Keratinocyte (primary cell): Measurements from ENCODE around the gene GLI3. TPM values are rescaled to one million over a fixed set of nuclear protein-coding genes. Genes with fewer than 3 reads are reported as not detected.

ENCODE experiments used
- DNase-seq: peaks from one replicate; pipeline ENCODE4 v3.0.0-alpha.2; 2011; ENCODE audit warnings: low read depth, missing footprints, low spot score
- FAIRE-seq: peaks from 2 replicates; lab custom pipeline; 2011; peaks lifted over from hg19 to GRCh38; lab: Jason Lieb, UNC
- H2AFZ ChIP-seq: 2 replicates; pipeline ENCODE4 v1.6.0; 2012; ENCODE audit warnings: low read length, control low read depth, inconsistent platforms; ENCODE audit not compliant: control insufficient read depth
- H3K27ac ChIP-seq: 2 replicates; pipeline ENCODE4 v1.5.1; 2011; ENCODE audit warnings: low read length; ENCODE audit not compliant: control insufficient read depth, insufficient read depth
- H3K27me3 ChIP-seq: 3 replicates; pipeline ENCODE4 v1.6.0; 2011; ENCODE audit warnings: low read length; ENCODE audit not compliant: control insufficient read depth, insufficient read depth; ENCODE audit errors: extremely low read depth
- H3K36me3 ChIP-seq, 2 experiments: 2 replicates in 1 of 2; 3 replicates in 1 of 2; pipeline ENCODE4 v1.5.1; 2011; ENCODE audit warnings: low read length in 2 of 2, mild to moderate bottlenecking in 1 of 2; ENCODE audit not compliant: control insufficient read depth in 2 of 2, insufficient read depth in 2 of 2; ENCODE audit errors: extremely low read depth in 1 of 2
- H3K4me1 ChIP-seq: 3 replicates; pipeline ENCODE4 v1.5.1; 2011; ENCODE audit warnings: low read length; ENCODE audit not compliant: control insufficient read depth, insufficient read depth; ENCODE audit errors: extremely low read depth
- H3K4me2 ChIP-seq: 3 replicates; pipeline ENCODE4 v1.6.0; 2011; ENCODE audit warnings: low read depth, low read length; ENCODE audit not compliant: control insufficient read depth, insufficient read depth; ENCODE audit errors: extremely low read depth
- H3K4me3 ChIP-seq, 3 experiments: fragments of 200-600 bp in 1 of 3; sonication (generic) in 1 of 3; 2 replicates in 2 of 3; 3 replicates in 1 of 3; pipeline ENCODE4 v1.5.1; 2011 to 2016; ENCODE audit warnings: low read length in 3 of 3, mild to moderate bottlenecking in 3 of 3, control low read depth in 2 of 3, inconsistent platforms in 1 of 3, low read depth in 1 of 3, mixed read lengths in 1 of 3, mixed run types in 1 of 3, moderate library complexity in 1 of 3; ENCODE audit not compliant: control insufficient read depth in 2 of 3, insufficient read depth in 2 of 3; ENCODE audit errors: extremely low read depth in 1 of 3
- H3K79me2 ChIP-seq: 2 replicates; pipeline ENCODE4 v1.6.0; 2012; ENCODE audit warnings: low read length; ENCODE audit not compliant: control insufficient read depth, insufficient read depth
- H3K9ac ChIP-seq: 3 replicates; pipeline ENCODE4 v1.6.0; 2011; ENCODE audit warnings: low read length; ENCODE audit not compliant: control insufficient read depth, insufficient read depth; ENCODE audit errors: extremely low read depth
- H3K9me1 ChIP-seq: 3 replicates; pipeline ENCODE4 v1.6.0; 2011; ENCODE audit warnings: low read length; ENCODE audit not compliant: control insufficient read depth, insufficient read depth; ENCODE audit errors: extremely low read depth
- H3K9me3 ChIP-seq: 2 replicates; pipeline ENCODE4 v1.5.1; 2012; ENCODE audit warnings: low read depth, low read length; ENCODE audit not compliant: control insufficient read depth
- H4K20me1 ChIP-seq: 3 replicates; pipeline ENCODE4 v1.6.0; 2011; ENCODE audit warnings: low read length; ENCODE audit not compliant: control insufficient read depth, insufficient read depth; ENCODE audit errors: extremely low read depth
- EZH2 ChIP-seq: IDR thresholded peaks from one replicate; pipeline ENCODE4 v1.6.1; 2012; ENCODE audit warnings: inconsistent platforms, mild to moderate bottlenecking, low read length, moderate library complexity
- dilution Hi-C: fragments of 300-500 bp; cut with MboI; formaldehyde crosslinking; loops from one replicate; pipeline ENCODE4 v1.7.0; 2020; ENCODE audit warnings: low sequenced_read_pairs; ENCODE audit not compliant: extremely low pct_ligation_motif_present
- polyA plus RNA-seq, 5 experiments: library from polyadenylated mRNA; depleted of rRNA in 3 of 5; stranded (reverse) in 3 of 5; stranded (forward) in 1 of 5; unstranded in 1 of 5; fragments of >200 nt; gene quantifications; 1 replicate in 1 of 5; 2 replicates in 3 of 5; 3 replicates in 1 of 5; pipeline versions ENCODE4 v1.2.1 to v1.2.3, GENCODE V29; 2011 to 2012; ENCODE audit warnings: missing spikeins in 2 of 5, low read depth in 1 of 5, low replicate concordance in 1 of 5
- TF ChIP-seq, protein P1 (sequence below), 3 experiments: IDR thresholded peaks in 1 of 3; conservative IDR thresholded peaks in 1 of 3; optimal IDR thresholded peaks in 1 of 3; 2 replicates in 2 of 3; 3 replicates in 1 of 3; pipeline versions ENCODE3 to v1.5.1; 2011; ENCODE audit warnings: low read length in 3 of 3, mild to moderate bottlenecking in 3 of 3, moderate library complexity in 2 of 3, control low read depth in 1 of 3, inconsistent platforms in 1 of 3; ENCODE audit not compliant: insufficient read depth in 2 of 3; ENCODE audit errors: extremely low read depth in 1 of 3

Gene GLI3
- polyA plus RNA-seq, 1 donor (not counting 4 experiments of a cell fraction or from before 2014, with no cell fraction given): 3.6 TPM

GRCh38 chr7:42055171-42055570 is 181.8 kb downstream of the GLI3 start:
- Histone ChIP-seq H3K9me3 (no peaks in the 10 kb centered on the region), H2AFZ (no peak overlapping the region), H3K27me3 (no peaks in the 10 kb centered on the region), H4K20me1 (no peaks in the 10 kb centered on the region), H3K9me1 (no peaks in the 10 kb centered on the region), H3K4me2 (no peak overlapping the region), H3K9ac (no peak overlapping the region), H3K4me3 (no peak overlapping the region), H3K4me1 (no peaks in the 10 kb centered on the region), H3K36me3 (no peaks in the 10 kb centered on the region), H3K79me2 (no peaks in the 10 kb centered on the region), H3K27ac (no peak overlapping the region)
- dilution Hi-C loops: no loop called here
- DNase-seq (no peak), FAIRE-seq (no peak)
- no peak for TF ChIP-seq EZH2
- TF ChIP-seq, protein P1, sequence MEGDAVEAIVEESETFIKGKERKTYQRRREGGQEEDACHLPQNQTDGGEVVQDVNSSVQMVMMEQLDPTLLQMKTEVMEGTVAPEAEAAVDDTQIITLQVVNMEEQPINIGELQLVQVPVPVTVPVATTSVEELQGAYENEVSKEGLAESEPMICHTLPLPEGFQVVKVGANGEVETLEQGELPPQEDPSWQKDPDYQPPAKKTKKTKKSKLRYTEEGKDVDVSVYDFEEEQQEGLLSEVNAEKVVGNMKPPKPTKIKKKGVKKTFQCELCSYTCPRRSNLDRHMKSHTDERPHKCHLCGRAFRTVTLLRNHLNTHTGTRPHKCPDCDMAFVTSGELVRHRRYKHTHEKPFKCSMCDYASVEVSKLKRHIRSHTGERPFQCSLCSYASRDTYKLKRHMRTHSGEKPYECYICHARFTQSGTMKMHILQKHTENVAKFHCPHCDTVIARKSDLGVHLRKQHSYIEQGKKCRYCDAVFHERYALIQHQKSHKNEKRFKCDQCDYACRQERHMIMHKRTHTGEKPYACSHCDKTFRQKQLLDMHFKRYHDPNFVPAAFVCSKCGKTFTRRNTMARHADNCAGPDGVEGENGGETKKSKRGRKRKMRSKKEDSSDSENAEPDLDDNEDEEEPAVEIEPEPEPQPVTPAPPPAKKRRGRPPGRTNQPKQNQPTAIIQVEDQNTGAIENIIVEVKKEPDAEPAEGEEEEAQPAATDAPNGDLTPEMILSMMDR (optimal IDR thresholded peaks at IDR 0.05 in 1 of 3, IDR thresholded peaks at IDR 0.05 in 1 of 3, conservative IDR thresholded peaks at IDR 0.05 in 1 of 3; ENCODE audit: extremely low read depth in 1 of 3, insufficient read depth in 2 of 3, low read length in 3 of 3): no peak

GRCh38 chr7:42053834-42054233 is 183.2 kb downstream of the GLI3 start:
- no peaks in the 10 kb centered on the region for H4K20me1 ChIP-seq
- no peak overlapping the region for H3K4me3 ChIP-seq
- TF ChIP-seq EZH2: no peak
- TF ChIP-seq, protein P1 (optimal IDR thresholded peaks at IDR 0.05 in 1 of 3, IDR thresholded peaks at IDR 0.05 in 1 of 3, conservative IDR thresholded peaks at IDR 0.05 in 1 of 3; ENCODE audit: extremely low read depth in 1 of 3, insufficient read depth in 2 of 3, low read length in 3 of 3): no peak
- dilution Hi-C loops: no loop called here
- H3K36me3 ChIP-seq: no peaks in the 10 kb centered on the region
- H2AFZ ChIP-seq: no peak overlapping the region
- H3K27ac ChIP-seq: no peak overlapping the region
- FAIRE-seq: no peak
- H3K9ac ChIP-seq: no peak overlapping the region
- no peaks in the 10 kb centered on the region for H3K9me3 ChIP-seq
- no peaks in the 10 kb centered on the region for H3K4me1 ChIP-seq
- no peaks in the 10 kb centered on the region for H3K27me3 ChIP-seq
- H3K9me1 ChIP-seq: no peaks in the 10 kb centered on the region
- DNase-seq: no peak
- H3K4me2 ChIP-seq: no peak overlapping the region
- no peaks in the 10 kb centered on the region for H3K79me2 ChIP-seq
